ENCODE measurements around the gene RET.

- TF ChIP-seq POLR2A (IDR thresholded peaks at IDR 0.05) (no peak), CTCF (IDR thresholded peaks at IDR 0.05) (no peak)
Observed at GRCh38 chr10:43167498-43167889, 90.6 kb downstream of the RET start.

Measured in thyroid gland (tissue), 4 donors.